SK-N-SH (cell line): ENCODE data around the gene OR12D1. TPM values are rescaled to one million over a fixed set of nuclear protein-coding genes. Genes with fewer than 3 reads are reported as not detected.

Source experiments
- CTCF ChIA-PET: fragments of 300-600, 350-600 bp; formaldehyde crosslinking; extraction: SDS; loops from one replicate; lab custom pipeline; 2021; lab: Yijun Ruan, JAX
- POLR2A ChIA-PET: fragments of 350-600 bp; sonication (Branson Sonifier 250); formaldehyde crosslinking; extraction: SDS; loops from one replicate; lab custom pipeline; 2020; ENCODE audit warnings: antibody characterized with exemption, inconsistent platforms; lab: Yijun Ruan, JAX
- DNase-seq: peaks from one replicate; pipeline ENCODE4 v3.0.0; 2012
- H2AFZ ChIP-seq: fragments of 200-600 bp; sonication (generic); 2 replicates; pipeline ENCODE4 v1.8.1; 2016; ENCODE audit warnings: antibody characterized with exemption, mild to moderate bottlenecking, low read depth
- H3F3A ChIP-seq: fragments of 200-600 bp; sonication (generic); replicated peaks from 2 replicates; pipeline ENCODE3; 2016; ENCODE audit warnings: antibody characterized with exemption, mild to moderate bottlenecking; ENCODE audit not compliant: insufficient read depth
- H3K27ac ChIP-seq, 2 experiments: fragments of 200-500 bp in 1 of 2; fragments of 200-600 bp in 1 of 2; sonication (Bioruptor generic) in 1 of 2; sonication (generic), shearing (Covaris generic) in 1 of 2; 2 replicates each; pipeline versions ENCODE4 v1.5.1 to v1.6.1; 2014 to 2016; ENCODE audit warnings: low read depth in 2 of 2, inconsistent platforms in 1 of 2, low read length in 1 of 2, mild to moderate bottlenecking in 1 of 2, mixed read lengths in 1 of 2
- H3K27me3 ChIP-seq: fragments of 200-600 bp; sonication (generic), shearing (Covaris generic); 2 replicates; pipeline ENCODE4 v1.6.1; 2016; ENCODE audit warnings: mixed run types; ENCODE audit not compliant: insufficient read depth
- H3K36me3 ChIP-seq, 2 experiments: fragments of 200-500 bp in 1 of 2; fragments of 200-600 bp in 1 of 2; sonication (Bioruptor generic) in 1 of 2; sonication (generic) in 1 of 2; replicated peaks in 1 of 2; 2 replicates each; pipeline versions ENCODE3 to v1.5.1; 2014 to 2016; ENCODE audit warnings: low read length in 1 of 2, mild to moderate bottlenecking in 1 of 2; ENCODE audit not compliant: insufficient read depth in 2 of 2, control insufficient read depth in 1 of 2
- H3K4me1 ChIP-seq, 2 experiments: fragments of 200-500 bp in 1 of 2; fragments of 200-600 bp in 1 of 2; sonication (Bioruptor generic) in 1 of 2; sonication (generic), shearing (Covaris generic) in 1 of 2; 2 replicates each; pipeline versions ENCODE4 v1.5.1 to v1.6.1; 2014 to 2016; ENCODE audit warnings: low read depth in 1 of 2, low read length in 1 of 2, mixed run types in 1 of 2; ENCODE audit not compliant: insufficient read depth in 2 of 2, control insufficient read depth in 1 of 2
- H3K4me2 ChIP-seq: fragments of 200-600 bp; sonication (generic), shearing (Covaris generic); 2 replicates; pipeline ENCODE4 v1.6.1; 2017; ENCODE audit warnings: mixed run types
- H3K4me3 ChIP-seq, 2 experiments: fragments of 200-500 bp in 1 of 2; fragments of 200-600 bp in 1 of 2; sonication (Bioruptor generic) in 1 of 2; sonication (generic), shearing (Covaris generic) in 1 of 2; 2 replicates each; pipeline versions ENCODE4 v1.5.1 to v1.8.1; 2014 to 2016; ENCODE audit warnings: low read depth in 2 of 2, inconsistent platforms in 1 of 2, low read length in 1 of 2, mild to moderate bottlenecking in 1 of 2, mixed read lengths in 1 of 2, moderate library complexity in 1 of 2
- H3K79me2 ChIP-seq: fragments of 200-600 bp; sonication (generic); 2 replicates; pipeline ENCODE4 v1.8.1; 2017; ENCODE audit warnings: mild to moderate bottlenecking; ENCODE audit not compliant: insufficient read depth
- H3K9ac ChIP-seq: fragments of 200-600 bp; sonication (generic); 2 replicates; pipeline ENCODE4 v1.6.1; 2017; ENCODE audit warnings: mixed run types
- H3K9me2 ChIP-seq: fragments of 200-600 bp; sonication (generic); 2 replicates; pipeline ENCODE4 v1.6.1; 2017; ENCODE audit warnings: mixed run types
- H3K9me3 ChIP-seq: fragments of 200-600 bp; sonication (generic); 2 replicates; pipeline ENCODE4 v1.6.1; 2017; ENCODE audit warnings: mixed run types, mild to moderate bottlenecking, moderate library complexity
- H4K20me1 ChIP-seq: fragments of 200-600 bp; sonication (generic); 2 replicates; pipeline ENCODE4 v1.6.1; 2017; ENCODE audit warnings: mild to moderate bottlenecking, mixed run types; ENCODE audit not compliant: insufficient read depth
- CHD2 ChIP-seq: fragments of 150-350 bp; IDR thresholded peaks from 2 replicates; pipeline ENCODE4 v1.6.1; 2018; ENCODE audit warnings: low read length; ENCODE audit not compliant: partially characterized antibody
- CTCF ChIP-seq: fragments of 200-600 bp; sonication (generic); IDR thresholded peaks from 2 replicates; pipeline ENCODE4 v1.6.1; 2017; ENCODE audit warnings: antibody characterized with exemption, mild to moderate bottlenecking, moderate library complexity
- EP300 ChIP-seq, 2 experiments: IDR thresholded peaks; 2 replicates each; pipeline versions ENCODE4 v1.4.0 to v1.6.1; 2012; ENCODE audit warnings: borderline replicate concordance in 1 of 2, low read depth in 1 of 2, low read length in 1 of 2
- EZH2phosphoT487 ChIP-seq: fragments of 200-600 bp; sonication (generic); IDR thresholded peaks from 2 replicates; pipeline ENCODE4 v1.6.1; 2017; ENCODE audit warnings: low read depth, mixed run types, mild to moderate bottlenecking, antibody characterized with exemption, moderate library complexity, borderline replicate concordance
- FOXJ3 ChIP-seq: sonication (generic); formaldehyde crosslinking; IDR thresholded peaks from 2 replicates; pipeline ENCODE4 v1.5.1; 2020; ENCODE audit warnings: mild to moderate bottlenecking, missing genetic modification reagents
- FOXM1 ChIP-seq: IDR thresholded peaks from 2 replicates; pipeline ENCODE4 v1.4.0; 2012; ENCODE audit warnings: low read depth, mild to moderate bottlenecking
- GABPA ChIP-seq: IDR thresholded peaks from 2 replicates; pipeline ENCODE4 v1.4.0; 2012; ENCODE audit warnings: low read depth, mild to moderate bottlenecking
- JUND ChIP-seq: IDR thresholded peaks from 2 replicates; pipeline ENCODE4 v1.4.0; 2012
- MEF2A ChIP-seq: IDR thresholded peaks from 2 replicates; pipeline ENCODE4 v1.4.0; 2012; ENCODE audit warnings: low read depth, borderline replicate concordance
- MXI1 ChIP-seq: IDR thresholded peaks from 2 replicates; pipeline ENCODE4 v1.6.1; 2012; ENCODE audit warnings: mild to moderate bottlenecking, low read depth, low read length, improper control_type of control experiment
- NFIC ChIP-seq: IDR thresholded peaks from 2 replicates; pipeline ENCODE4 v1.4.0; 2012; ENCODE audit warnings: borderline replicate concordance
- NRF1 ChIP-seq: IDR thresholded peaks from 2 replicates; pipeline ENCODE4 v1.6.1; 2012; ENCODE audit warnings: low read depth, mild to moderate bottlenecking, low read length
- POLR2AphosphoS5 ChIP-seq: IDR thresholded peaks from 2 replicates; pipeline ENCODE4 v1.6.1; 2012; ENCODE audit warnings: low read depth, low read length
- RAD21 ChIP-seq: IDR thresholded peaks from 2 replicates; pipeline ENCODE4 v1.6.1; 2012; ENCODE audit warnings: mild to moderate bottlenecking, low read length
- RCOR1 ChIP-seq: fragments of 150-350 bp; IDR thresholded peaks from 2 replicates; pipeline ENCODE4 v1.6.1; 2017; ENCODE audit warnings: antibody characterized with exemption, low read length
- RFX5 ChIP-seq: IDR thresholded peaks from 2 replicates; pipeline ENCODE4 v1.6.1; 2012; ENCODE audit warnings: mild to moderate bottlenecking, improper control_type of control experiment, low read length
- SIN3A ChIP-seq: IDR thresholded peaks from 2 replicates; pipeline ENCODE4 v1.6.1; 2012; ENCODE audit warnings: low read depth, mild to moderate bottlenecking, low read length, moderate library complexity, borderline replicate concordance
- SMC3 ChIP-seq: IDR thresholded peaks from 2 replicates; pipeline ENCODE4 v1.6.1; 2012; ENCODE audit warnings: low read depth, low read length, improper control_type of control experiment
- TAF1 ChIP-seq: IDR thresholded peaks from 2 replicates; pipeline ENCODE4 v1.6.1; 2012; ENCODE audit warnings: low read depth, mild to moderate bottlenecking, low read length, moderate library complexity, borderline replicate concordance
- TCF12 ChIP-seq: IDR thresholded peaks from 2 replicates; pipeline ENCODE4 v1.4.0; 2012
- TEAD4 ChIP-seq: IDR thresholded peaks from 2 replicates; pipeline ENCODE4 v1.4.0; 2012; ENCODE audit warnings: mild to moderate bottlenecking, borderline replicate concordance; ENCODE audit not compliant: insufficient read depth
- WGBS: methylation state at CpG from one replicate; pipeline ENCODE4 v1.1.6; 2017; ENCODE audit warnings: low lambda C conversion rate; 5-methylcytosine and 5-hydroxymethylcytosine counted together
- polyA plus RNA-seq, 3 experiments: library from polyadenylated mRNA; depleted of rRNA; stranded (reverse); fragments of >200 nt; gene quantifications; 2 replicates each; pipeline ENCODE4 v1.2.3, GENCODE V29; 2012
- TF ChIP-seq, protein P1 (sequence below): IDR thresholded peaks from 2 replicates; pipeline ENCODE4 v1.6.1; 2012; ENCODE audit warnings: mild to moderate bottlenecking, low read depth, low read length, moderate library complexity
- TF ChIP-seq, protein P2 (sequence below): IDR thresholded peaks from 2 replicates; pipeline ENCODE4; 2012
- TF ChIP-seq, protein P3 (sequence below): IDR thresholded peaks from 2 replicates; pipeline ENCODE4 v1.4.0; 2012; ENCODE audit warnings: low read depth

Gene OR12D1
- polyA plus RNA-seq, 1 of the 3 experiments (the other 2 are of a cell fraction): not detected

DNA sequence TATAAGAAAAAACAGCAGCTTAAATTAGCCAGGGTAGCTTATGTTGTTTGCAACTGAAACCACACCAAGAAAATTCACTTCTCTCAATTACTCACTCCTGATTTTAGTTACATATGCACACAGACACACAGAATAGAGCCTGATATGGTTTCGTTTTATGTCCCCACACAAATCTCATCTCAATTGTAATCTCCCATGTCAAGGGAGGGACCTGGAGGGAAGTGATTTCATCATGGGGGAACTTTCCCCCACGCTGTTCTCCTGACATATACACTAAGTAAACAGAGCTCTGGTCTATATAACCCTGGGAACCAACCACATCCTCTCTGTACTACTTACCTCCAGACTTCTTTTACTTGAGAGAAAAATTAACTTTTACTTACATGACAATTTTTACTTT lies 9.8 kb downstream of the OR12D1 start:
- DNase-seq: no peak
- Histone ChIP-seq H3K9me2 (no peaks in the 10 kb centered on the region), H3K9me3 (no peaks in the 10 kb centered on the region), H3K36me3 (no peaks in the 10 kb centered on the region), H3K4me1 (no peaks in the 10 kb centered on the region), H3K27me3 (peaks cover 28% of the 10 kb centered on the region), H3K4me3 (no peak overlapping the region), H3K9ac (no peak overlapping the region), H2AFZ (no peak overlapping the region), H4K20me1 (no peaks in the 10 kb centered on the region), H3K79me2 (no peaks in the 10 kb centered on the region), H3K4me2 (no peak overlapping the region), H3K27ac (no peak overlapping the region), H3F3A (no peaks in the 10 kb centered on the region)
- POLR2A ChIA-PET: no interaction called here
- TF ChIP-seq NFIC (no peak), POLR2AphosphoS5 (no peak), CHD2 (no peak), MXI1 (no peak), GABPA (no peak), JUND (no peak), MEF2A (no peak), TAF1 (no peak), NRF1 (no peak), FOXJ3 (CRISPR knock-in tag) (no peak), SIN3A (no peak)
- TF ChIP-seq, protein P1, sequence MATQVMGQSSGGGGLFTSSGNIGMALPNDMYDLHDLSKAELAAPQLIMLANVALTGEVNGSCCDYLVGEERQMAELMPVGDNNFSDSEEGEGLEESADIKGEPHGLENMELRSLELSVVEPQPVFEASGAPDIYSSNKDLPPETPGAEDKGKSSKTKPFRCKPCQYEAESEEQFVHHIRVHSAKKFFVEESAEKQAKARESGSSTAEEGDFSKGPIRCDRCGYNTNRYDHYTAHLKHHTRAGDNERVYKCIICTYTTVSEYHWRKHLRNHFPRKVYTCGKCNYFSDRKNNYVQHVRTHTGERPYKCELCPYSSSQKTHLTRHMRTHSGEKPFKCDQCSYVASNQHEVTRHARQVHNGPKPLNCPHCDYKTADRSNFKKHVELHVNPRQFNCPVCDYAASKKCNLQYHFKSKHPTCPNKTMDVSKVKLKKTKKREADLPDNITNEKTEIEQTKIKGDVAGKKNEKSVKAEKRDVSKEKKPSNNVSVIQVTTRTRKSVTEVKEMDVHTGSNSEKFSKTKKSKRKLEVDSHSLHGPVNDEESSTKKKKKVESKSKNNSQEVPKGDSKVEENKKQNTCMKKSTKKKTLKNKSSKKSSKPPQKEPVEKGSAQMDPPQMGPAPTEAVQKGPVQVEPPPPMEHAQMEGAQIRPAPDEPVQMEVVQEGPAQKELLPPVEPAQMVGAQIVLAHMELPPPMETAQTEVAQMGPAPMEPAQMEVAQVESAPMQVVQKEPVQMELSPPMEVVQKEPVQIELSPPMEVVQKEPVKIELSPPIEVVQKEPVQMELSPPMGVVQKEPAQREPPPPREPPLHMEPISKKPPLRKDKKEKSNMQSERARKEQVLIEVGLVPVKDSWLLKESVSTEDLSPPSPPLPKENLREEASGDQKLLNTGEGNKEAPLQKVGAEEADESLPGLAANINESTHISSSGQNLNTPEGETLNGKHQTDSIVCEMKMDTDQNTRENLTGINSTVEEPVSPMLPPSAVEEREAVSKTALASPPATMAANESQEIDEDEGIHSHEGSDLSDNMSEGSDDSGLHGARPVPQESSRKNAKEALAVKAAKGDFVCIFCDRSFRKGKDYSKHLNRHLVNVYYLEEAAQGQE: no peak
- TF ChIP-seq, protein P2, sequence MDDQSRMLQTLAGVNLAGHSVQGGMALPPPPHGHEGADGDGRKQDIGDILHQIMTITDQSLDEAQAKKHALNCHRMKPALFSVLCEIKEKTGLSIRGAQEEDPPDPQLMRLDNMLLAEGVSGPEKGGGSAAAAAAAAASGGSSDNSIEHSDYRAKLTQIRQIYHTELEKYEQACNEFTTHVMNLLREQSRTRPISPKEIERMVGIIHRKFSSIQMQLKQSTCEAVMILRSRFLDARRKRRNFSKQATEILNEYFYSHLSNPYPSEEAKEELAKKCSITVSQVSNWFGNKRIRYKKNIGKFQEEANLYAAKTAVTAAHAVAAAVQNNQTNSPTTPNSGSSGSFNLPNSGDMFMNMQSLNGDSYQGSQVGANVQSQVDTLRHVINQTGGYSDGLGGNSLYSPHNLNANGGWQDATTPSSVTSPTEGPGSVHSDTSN: no peak
- WGBS: 0% methylated on average over 2 of the region's 2 CpGs
- CTCF ChIA-PET: no interaction called here

GRCh38 chr6:29425075-29425474 lies 10.3 kb downstream of the OR12D1 start:
- no peaks in the 10 kb centered on the region for H3F3A ChIP-seq
- no peaks in the 10 kb centered on the region for H3K79me2 ChIP-seq
- no peak for TF ChIP-seq RAD21
- TF ChIP-seq FOXJ3 (CRISPR knock-in tag): no peak
- no peak for TF ChIP-seq EZH2phosphoT487
- no peak for TF ChIP-seq FOXM1
- no peak for TF ChIP-seq NFIC
- TF ChIP-seq SIN3A: no peak
- no peak for TF ChIP-seq TCF12
- TF ChIP-seq, protein P3, sequence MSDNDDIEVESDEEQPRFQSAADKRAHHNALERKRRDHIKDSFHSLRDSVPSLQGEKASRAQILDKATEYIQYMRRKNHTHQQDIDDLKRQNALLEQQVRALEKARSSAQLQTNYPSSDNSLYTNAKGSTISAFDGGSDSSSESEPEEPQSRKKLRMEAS: no peak
- TF ChIP-seq MXI1: no peak
- TF ChIP-seq RCOR1: no peak
- no peak for TF ChIP-seq CTCF
- TF ChIP-seq EP300 (IDR thresholded peaks at IDR 0.05; ENCODE audit: borderline replicate concordance in 1 of 2, low read depth in 1 of 2, low read length in 1 of 2): no peak
- no peak for TF ChIP-seq SMC3
- TF ChIP-seq GABPA: no peak
- TF ChIP-seq RFX5: no peak
- no peak for TF ChIP-seq POLR2AphosphoS5
- no peak for TF ChIP-seq TEAD4
- TF ChIP-seq, all 33 proteins: peak for 0
- POLR2A ChIA-PET: no interaction called here
- WGBS: 3% methylated on average over 1 of the region's 1 CpG
- Histone ChIP-seq H3K27me3 (peaks cover 28% of the 10 kb centered on the region), H3K36me3 (no peaks in the 10 kb centered on the region), H2AFZ (no peak overlapping the region), H4K20me1 (no peaks in the 10 kb centered on the region), H3K9me3 (no peaks in the 10 kb centered on the region), H3K4me3 (no peak overlapping the region), H3K9me2 (no peaks in the 10 kb centered on the region), H3K4me2 (no peak overlapping the region), H3K4me1 (no peaks in the 10 kb centered on the region), H3K9ac (no peak overlapping the region), H3K27ac (no peak overlapping the region)
- CTCF ChIA-PET: no interaction called here
- DNase-seq: no peak
